ENCODE measurements around the gene SOWAHC.
"Not testable (repeated sequence)": the region's sequence is repeated elsewhere in the genome, so short reads cannot be mapped to it uniquely, and the experiment has no call there.

The SOWAHC gene

DNA sequence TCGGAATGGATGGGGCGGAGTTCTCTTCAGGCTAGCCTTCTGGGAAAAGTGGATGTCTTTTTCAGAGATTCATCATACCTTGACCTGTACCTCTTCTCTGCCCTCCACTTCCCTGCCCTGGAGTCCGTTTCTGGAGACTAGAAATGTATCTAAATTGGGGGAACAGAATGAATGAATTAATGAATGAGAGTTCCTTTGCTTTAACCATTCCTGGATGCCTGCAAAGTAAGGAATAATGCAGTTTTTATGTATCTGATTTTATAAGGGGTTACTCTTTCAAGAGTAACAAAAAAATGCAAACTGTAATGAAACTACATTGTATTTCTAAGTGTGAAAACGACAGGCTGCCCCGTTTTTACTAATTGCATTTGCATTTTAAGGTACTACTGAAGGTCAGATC is 2.0 kb downstream of the SOWAHC start:
- DNase-seq: no peak

DNA sequence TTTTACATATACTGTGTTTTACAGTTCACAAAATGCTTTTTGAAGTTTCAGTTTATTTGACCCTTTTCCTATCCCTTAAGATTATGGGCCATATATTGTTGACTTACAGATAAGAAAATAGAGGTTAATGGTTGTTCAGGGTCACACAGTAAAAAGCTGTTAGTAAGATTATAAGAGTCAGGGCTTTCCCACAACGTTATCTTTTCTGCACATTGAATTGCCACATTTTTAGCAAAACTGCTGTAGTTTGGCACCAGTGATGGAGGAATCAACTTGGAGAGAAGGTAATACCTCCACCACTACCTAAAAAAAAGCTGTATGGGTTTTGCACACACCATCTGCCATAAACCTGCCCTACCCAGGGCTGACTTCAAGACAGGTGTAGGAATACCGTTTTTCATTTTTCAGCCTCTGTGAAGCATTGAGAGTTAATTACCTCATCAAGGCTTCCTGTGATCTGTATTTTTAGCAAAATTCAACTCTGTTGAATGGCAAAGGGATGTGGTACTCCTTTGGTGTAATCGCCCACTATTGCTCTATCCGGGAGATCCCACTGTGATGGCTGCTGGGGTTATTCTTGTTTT is 5.0 kb downstream of the SOWAHC start:
- no peak for DNase-seq

DNA sequence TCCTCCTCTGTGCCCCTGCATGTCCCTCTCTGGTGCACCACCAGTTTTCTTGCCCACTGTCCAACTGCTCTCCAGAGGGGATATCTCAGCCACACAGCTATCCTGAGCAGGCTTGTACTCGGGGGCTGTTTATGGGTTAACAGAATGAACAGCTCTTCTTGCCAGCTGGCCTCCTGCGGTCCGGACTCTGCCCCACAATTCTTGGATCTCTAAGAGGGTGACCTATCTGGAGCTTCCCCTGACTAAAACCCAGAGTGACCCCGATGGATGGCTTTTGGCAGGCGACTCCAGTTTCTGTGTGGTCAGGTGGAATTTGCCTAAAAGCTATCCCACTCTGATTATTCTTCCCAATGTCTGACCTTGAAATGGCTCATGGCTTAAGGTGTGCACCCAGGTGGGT is 9.1 kb downstream of the SOWAHC start:
- no peak for DNase-seq

DNA sequence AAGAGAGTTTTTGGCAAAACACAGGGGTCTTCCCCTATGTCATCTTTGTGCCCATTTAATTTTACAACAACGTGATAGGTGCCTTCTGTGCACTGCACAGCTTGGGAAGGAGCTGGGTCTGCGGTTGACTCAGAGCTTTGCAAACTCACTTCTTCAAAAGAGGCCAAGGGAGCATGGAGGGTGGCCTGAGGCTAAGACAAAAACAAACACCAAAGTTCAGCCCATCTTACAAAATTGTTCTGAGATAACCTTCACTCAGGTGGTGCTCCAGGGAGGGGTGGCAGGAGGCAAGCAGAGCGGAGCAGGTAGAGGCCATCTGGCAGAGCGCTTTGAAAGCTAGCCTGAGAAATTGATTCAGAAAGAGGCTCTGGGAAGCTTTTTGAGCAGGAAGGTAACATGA is 9.8 kb downstream of the SOWAHC start:
- DNase-seq: no peak

DNA sequence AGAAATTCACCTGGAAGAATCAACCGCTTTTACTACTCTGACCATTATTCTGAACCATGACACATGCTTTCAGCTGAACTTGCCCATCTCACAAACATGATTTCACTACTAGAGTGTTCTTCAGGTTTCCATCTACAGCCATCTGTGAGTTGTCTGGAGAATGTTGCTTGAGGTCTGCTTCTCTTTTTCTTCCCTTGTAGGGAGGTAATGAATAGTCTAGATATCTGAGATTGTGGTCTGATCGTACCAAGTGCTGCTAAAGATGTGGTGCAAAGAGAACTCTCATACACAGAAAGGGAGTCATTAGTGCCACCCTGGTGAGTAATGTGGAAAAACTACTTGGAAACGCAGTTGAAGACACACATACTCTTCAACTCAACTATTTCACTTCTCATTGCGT is 10.2 kb downstream of the SOWAHC start:
- no peak for DNase-seq

DNA sequence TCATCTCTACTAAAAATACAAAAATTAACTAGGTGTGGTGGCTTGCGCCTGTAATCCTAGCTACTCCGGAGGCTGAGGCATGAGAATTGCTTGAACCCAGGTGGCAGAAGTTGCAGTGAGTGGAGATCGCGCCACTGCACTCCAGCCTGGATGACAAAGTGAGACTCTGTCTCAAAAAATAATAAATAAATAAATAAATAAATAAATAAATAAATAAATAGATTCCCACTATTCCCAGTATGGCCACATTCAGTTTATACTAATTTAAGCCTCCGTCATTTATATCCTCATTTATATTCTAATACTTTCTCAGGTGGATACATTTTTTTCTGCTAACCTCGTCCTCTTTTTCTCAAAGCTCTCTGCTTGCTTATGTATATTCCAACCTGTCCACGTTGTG is 14.2 kb downstream of the SOWAHC start:
- DNase-seq: not testable (repeated sequence)

DNA sequence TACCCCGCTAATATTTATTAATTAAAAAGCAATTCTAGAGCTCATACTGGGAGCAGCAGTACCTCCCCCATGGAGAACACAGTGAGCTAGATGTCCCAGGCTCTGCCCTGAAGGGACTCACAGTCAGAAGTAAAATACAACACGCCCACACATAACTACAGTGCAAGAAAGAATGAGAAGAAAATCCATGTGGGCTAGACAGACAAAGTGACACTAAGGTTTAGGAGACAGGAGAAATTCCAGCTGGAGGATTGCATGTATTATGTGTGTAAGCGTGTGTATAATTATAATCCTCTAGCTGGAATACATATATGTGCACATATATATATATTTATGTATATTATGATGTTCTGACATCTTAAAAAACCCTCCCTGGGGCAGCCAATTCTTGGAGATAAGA is 15.7 kb downstream of the SOWAHC start:
- DNase-seq: peak in 1 of 2 donors; percentile 29

DNA sequence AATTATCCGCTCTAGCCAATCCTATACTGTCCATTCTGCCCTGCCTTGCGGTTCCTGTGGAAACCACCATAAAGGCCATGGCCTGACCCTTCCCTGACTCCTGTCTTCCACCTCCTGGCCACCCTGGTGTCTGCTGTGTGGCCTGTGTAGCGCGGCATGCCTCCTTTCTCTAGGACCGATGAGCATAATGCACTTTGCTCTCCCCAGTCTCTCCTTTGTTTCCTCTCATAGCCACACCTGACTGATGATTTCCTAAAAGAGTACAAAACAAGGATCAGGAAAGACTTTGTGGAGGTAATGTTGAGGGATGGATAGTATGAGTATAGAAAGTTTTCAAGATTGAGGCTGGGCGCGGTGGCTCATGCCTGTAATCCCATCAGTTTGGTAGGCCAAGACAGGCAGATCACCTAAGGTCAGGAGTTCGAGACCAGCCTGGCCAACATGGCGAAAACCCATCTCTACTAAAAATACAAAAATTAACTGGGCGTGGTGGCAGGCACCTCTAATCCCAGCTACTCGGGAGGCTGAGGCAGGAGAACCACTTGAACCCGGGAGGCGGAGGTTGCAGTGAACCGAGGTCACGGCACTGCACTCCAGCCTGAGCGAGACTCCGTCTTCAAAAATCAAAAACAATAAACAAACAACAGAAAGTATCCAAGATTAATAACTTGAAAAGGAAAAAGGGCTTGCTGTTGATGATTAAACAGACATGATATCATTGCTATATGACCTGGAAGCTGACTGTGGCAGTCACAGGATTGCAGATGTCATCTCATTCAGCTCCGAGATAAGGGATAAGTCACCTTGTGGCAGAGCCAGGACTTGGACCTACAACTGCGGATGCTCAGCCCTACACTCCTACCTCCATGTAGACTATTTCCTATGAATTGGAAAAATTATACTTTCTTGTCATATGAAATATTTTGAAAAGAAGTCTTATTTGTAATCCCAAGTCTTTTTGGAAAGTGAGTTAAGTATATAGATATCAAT is 16.6 kb downstream of the SOWAHC start:
- DNase-seq: no peak

DNA sequence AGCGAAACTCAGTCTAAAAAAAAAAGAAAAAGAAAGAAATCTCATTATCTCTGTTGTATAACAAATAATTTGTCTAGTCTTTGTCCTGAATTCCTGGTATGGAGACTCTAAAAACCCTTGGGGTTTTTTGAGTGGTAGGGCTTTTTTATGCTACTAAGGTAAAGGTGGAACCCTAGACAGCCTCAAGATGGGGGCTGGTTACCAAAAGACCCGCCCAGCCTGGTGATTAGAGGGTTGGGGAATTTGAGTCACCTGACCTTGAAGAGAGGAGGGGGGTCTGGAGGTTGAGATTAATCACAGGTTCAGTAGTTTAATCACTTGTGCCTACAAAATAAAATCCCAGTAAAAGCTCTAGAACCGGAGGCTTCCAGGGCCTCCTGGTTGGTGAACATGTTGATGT is 17.6 kb downstream of the SOWAHC start:
- DNase-seq: no peak

DNA sequence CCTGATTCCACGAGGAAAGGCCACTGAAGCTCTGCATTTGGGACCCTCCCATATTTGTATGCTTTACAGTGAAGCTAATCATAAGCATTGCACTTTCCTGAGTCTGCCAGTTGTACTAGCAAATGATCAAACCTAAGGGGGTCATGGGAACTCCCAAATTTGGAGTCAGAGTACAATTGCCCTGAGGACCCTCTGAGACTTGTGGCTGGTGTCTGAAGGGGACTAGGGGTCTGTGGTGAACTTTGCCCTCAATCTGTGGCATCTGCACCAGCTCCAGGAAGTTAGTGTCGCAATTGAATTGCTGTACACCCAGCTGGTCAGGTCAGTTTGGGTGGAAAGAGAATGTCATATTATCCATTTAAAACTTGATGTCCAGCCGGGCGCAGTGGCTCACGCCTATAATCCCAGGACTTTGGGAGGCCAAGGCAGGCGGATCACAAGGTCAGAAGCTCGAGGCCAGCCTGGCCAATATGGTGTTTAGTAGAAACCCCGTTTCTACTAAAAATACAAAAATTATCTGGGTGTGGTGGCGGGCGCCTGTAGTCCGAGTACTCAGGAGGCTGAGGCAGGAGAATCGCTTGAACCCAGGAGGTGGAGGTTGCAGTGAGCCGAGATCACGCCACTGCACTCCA is 18.1 kb downstream of the SOWAHC start:
- no peak for DNase-seq

DNA sequence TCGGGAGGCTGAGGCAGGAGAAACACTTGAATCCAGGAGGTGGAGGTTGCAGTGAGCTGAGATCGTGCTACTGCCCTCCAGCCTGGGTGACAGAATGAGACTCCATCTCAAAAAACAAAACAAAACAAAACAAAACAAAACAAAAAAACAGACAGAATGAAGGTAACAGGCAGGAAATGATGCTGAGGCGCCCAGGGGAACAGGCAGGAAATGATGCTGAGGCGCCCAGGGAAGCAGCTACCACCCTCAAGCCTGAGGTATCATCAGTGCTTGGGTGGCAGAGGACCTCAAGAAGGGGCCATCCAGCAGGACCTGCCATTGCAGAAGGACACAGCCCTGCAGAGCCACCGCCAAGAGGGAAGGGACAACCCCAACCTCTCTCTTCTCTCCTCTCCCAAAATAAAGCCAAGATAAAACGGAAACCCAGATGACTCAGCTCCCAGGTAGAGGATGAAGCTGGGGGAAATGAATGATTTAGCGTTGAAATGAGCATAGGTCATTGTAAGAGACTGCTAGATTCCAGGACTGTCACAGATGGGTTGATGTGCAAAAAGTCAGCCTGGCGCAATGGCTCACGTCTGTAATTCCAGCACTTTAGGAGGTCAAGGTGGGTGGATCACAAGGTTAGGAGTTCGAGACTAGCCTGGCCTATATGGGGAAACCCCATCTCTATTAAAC is 19.3 kb downstream of the SOWAHC start:
- DNase-seq: no peak

DNA sequence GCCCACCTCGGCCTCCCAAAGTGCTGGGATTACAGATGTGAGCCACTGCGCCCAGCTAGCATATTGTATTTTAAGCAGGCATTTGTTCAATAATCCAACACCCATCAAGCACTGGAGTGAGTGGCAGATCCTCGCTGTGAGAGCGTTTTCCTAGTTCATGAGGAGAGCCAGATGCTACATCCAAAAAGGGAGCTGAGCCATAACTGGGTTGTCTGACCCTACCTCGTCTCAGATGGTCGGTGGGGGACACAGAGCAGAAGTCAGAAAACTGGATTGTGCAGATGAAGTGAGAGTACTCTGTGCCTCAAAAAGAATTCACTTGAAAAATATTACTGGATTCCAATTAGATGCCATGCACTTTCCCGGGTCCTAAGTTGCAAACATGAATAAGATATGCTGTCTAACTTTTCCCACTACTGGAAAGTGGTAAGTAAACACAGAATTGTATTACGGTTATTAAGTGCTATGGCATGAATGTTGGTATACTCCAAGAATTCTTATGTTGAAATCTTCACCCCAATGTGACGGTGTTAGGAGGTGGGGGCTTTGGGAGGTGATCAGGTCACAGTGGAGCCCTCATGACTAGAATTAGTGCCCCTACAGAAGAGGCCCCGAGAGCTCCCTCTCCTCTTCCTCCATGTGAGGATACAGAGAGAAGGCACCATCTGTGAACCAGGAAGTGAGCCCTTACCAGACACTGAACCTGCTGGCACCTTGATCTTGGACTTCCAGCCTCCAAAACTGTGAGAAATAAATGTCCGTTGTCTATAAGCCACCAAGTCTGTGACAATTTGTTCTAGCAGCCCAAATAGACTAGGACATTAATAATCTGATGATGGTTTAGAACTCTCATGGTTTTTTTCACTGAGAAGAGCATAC is 21.5 kb downstream of the SOWAHC start:
- peak in 1 of 2 donors; percentile 11 for DNase-seq

DNA sequence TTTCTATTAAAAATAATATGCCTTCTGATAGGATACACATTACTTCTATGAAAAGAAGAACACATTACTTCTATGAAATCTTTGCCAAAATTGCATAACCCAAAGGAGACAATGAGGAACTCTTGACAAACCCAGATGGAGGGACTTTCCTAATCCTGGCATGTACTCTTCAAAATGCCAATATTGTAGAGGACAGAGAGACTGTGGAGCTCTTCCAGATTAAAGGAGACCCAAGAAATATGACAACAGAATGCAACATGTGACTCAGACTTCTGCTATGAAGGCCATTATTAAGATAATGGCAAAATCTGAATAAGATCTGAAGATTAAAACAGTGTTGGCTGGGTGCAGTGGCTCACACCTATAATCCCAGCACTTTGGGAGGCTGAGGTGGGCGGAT is 22.2 kb downstream of the SOWAHC start:
- peak; percentile 84 to 97 for DNase-seq

DNA sequence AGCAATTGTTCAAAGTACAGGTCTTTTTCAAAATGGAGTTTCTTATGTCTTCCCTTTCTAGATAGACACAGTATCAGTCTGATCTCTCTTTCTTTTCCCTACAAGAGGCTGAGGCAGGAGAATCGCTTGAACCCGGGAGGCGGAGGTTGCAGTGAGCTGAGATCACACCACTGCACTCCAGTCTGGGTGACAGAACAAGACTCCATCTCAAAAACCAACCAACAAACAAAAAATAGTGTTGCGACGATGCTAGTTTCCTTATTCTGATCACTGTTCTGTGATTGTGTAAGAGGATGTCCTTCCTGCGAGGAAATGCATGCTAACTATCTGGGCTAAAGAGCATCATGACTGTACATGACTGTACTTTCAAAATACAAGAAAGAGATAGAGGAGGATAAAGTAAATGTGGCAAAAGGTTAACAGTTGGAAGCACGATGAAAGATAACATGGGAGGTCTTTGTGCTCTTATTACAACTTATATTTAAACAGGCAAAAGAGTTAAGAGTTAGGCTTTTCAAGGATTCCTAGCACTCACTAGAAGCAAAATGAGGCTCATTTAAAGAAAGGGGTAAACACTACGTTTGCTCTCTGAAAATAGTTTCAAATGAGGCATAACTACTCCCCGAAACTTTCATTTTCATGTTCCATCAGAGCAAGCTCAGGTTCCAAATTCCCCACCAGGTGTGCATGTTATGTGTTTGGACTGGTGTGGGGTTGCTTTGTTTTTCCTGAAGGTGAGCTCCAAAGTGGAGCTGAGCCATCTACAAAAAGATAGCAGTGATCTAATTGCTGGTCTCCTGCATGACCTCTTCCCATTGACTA is 23.8 kb downstream of the SOWAHC start:
- DNase-seq: peak; percentile 80 to 89

DNA sequence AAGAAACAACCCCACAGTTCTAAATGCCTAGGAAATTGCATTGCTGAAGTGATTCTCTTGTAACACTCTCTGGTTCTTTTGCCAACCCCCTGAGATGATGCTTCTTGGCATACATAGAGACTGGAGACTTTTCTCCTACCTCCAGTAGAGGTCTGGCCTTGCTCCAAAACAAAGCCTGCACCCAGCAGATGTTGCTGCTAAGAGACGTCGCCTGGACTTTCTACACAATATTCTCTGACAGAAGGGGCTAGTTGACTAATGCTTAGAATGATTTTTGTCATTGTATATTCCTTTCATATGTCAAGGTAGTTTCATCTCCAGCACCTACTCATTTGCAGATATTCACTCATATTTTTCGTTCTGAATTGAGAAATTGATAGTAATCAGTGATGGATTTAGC is 24.6 kb downstream of the SOWAHC start:
- no peak for DNase-seq

DNA sequence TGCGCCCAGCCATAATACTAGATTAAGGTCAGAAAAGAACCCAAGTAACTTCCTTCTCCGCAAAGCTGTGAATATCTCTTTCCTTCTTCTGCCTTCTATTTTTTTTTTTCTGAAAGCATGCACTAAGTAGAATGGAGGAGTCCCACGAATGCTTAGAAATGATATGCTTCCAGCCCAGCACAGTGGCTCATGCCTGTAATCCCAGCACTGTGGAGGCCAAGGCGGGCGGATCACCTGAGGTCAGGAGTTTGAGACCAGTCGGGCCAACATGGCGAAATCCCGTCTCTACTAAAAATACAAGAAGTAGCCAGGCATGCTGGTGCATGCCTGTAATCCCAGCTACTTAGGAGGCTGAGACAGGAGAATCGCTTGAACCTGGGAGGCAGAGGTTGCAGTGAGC is 25.8 kb downstream of the SOWAHC start:
- DNase-seq: not testable (repeated sequence)

DNA sequence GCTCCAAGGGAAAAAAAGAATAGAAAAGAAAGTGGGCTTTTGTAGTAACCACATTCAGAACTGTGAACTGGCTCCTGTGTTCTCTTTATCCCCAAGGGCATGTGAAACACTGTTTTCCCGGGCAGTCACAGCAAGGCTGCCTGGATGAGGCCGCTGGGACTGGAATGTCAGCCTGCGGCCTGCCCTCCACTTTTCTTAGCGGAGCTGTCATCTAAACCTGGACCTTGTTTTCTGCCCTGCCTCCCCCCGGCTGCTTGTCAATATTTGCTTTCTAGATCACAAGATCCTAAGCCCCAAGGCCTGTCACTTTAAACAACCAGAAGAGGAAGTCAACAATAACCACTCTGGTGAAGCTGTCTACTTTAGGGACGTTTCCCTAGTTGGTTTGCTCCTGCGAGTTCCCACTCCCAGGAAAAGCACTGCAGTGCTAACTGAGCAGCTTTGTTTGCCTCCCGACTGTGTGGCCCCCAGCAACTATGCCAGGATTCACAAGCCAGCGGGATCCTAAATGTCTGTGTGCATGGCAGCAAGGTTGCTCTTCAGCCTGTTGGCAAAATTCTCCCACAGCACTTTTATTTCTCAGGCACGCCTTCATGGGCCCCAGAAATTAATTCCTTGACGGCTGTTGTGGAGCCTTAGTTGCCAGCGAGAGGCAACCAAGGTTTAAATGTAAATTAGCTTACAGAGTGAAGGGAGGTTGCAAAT is 30.6 kb downstream of the SOWAHC start:
- peak; percentile 57 to 59 for DNase-seq

DNA sequence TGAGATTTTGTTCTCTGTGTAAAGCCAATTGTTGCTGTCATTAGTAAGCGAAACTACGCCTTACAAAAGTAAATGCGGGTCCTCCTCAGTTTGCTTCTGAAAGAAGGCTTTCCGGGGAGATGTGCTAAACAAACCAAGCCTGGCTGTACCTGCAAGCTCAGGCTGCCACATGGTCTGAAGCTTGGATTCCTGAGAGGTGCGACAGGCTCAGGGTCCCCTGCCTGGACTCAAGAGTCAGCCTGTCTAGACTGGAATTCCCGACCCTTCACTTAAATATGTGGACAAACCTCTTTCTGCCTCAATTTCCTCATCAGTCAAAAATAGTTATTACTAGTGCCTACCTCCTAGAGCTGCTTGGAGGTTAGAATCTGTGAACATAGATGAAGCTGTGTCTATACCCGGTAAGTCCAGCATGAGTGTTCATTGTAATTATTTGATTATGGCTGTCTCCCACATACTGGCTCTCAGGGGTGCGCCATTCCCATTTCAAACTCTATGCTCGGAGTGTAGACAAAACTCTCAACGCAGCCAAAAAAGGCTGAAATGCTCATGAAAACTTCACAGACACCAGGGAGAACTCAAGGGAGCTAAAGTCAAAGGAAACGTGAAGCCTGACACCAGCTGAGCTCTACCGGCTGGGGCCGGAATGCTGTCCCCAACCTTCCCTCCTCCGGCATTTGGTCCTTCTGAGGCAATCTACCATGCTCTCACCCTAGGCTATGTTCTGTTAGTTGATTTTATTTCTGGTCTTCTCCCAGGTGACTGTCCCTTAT is 31.4 kb downstream of the SOWAHC start:
- DNase-seq: no peak

DNA sequence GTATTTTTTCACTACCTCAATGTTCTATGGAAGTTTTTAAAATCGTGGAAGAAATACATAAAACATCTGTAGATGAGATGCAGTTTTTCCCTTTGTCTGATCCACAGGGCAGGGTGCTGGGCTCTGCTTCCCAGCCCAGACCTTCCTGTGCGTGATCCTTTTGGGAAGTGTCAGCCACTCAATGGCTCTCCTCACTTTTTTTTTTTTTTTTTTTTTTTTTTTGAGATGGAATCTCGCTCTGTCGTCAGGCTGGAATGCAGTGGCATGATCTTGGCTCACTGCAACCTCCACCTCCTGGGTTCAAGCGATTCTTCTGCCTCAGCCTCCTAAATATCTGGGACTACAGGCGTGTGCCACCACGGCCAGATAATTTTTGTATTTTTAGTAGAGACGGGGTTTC is 32.8 kb downstream of the SOWAHC start:
- no peak for DNase-seq

DNA sequence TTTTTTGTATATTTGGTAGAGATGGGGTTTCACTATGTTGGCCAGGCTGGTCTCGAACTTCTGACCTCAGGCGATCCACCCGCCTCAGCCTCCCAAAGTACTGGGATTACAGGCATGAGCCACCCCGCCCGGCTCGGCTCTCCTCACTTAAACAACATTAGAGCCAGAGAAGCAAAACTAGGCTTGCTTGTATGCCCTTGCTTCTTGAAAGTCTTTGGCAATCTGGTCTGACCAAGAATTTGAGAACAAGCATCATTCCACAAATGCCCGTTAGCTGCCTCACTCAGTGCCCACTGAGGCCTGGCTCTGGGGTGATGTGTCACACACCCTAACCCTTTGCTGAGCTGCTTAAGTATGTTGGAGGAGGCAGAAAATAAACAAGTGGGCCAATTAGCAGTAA is 33.5 kb downstream of the SOWAHC start:
- DNase-seq: no peak
